HG02763 (cell line): ENCODE results near the gene CPT1C.
"Not testable (repeated sequence)": the region's sequence is repeated elsewhere in the genome, so short reads cannot be mapped to it uniquely, and the experiment has no call there.

Source experiments
- ATAC-seq: cut with Tn5 transposase; IDR thresholded peaks from one replicate; pipeline ENCODE4 v1.9.1; 2021; ENCODE audit warnings: mild to moderate bottlenecking, moderate library complexity; ENCODE audit not compliant: unreplicated experiment

Gene CPT1C

DNA sequence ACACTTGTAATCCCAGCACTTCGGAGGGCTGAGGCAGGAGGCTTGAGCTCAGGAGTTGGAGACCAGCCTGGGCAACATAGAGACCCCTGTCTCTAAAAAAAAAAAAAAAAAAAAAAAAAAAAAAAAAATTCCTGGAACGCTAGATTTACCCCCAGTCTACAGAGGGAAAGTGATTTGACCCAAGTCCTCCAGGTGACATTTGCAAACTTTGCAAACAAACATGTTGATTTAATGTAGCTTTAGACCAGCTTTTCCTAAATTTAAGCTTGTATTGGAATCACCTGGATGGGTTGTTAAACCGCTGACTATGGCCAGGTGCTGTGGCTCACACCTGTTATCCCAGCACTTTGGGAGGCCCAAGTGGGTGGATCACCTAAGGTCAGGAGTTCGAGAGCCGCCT lies 8.4 kb downstream of the CPT1C start:
- ATAC-seq, result no peak

DNA sequence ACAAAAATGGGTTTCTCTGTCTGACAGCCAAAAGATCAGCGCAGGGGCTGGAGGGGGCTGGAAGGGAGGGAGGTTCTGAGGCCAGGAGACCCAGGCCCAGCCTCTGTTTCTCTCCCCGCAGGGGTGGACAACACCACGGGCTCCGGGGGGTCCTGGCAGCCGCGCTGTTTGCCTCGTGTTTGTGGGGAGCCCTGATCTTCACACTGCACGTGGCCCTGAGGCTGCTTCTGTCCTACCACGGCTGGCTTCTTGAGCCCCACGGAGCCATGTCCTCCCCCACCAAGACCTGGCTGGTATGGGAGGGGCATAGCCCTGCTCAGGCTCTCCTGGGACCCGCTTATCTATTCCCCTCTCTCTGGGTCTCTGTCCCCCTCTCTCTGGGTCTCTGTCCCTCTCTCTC lies 9.6 kb downstream of the CPT1C start:
- no peak for ATAC-seq

GRCh38 chr19:49701271-49701786 lies 10.4 kb downstream of the CPT1C start:
- ATAC-seq, result no peak

DNA sequence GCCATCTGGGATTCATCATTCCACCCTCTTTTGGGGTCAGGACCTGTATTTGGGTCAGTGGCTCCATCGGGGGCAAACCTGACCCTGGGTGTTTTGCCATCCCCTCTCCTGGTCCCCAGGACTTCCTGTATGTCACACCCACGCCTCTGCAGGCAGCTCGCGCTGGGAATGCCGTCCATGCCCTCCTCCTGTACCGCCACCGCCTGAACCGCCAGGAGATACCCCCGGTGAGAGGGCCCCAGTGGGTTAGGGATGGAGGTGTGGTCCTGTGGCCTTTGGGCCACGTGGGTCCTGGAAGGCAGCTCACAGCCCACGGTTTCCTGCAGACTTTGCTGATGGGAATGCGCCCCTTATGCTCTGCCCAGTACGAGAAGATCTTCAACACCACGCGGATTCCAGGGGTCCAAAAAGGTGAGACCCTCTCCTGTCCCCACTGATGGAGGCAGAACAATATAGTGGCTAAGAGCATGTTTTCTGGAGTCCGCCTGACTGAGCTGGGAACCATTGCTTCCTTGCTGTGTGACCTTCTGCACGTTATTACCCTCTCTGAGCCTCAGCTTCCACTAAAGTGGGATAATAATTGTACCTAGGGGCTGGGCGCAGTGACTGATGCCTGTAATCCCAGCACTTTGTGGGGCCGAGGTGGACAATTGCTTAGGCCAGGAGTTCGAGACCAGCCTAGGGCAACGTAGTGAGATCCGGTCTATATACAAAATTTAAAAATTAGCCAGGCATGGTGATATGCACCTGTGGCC lies 14.1 kb downstream of the CPT1C start:
- ATAC-seq, result no peak

DNA sequence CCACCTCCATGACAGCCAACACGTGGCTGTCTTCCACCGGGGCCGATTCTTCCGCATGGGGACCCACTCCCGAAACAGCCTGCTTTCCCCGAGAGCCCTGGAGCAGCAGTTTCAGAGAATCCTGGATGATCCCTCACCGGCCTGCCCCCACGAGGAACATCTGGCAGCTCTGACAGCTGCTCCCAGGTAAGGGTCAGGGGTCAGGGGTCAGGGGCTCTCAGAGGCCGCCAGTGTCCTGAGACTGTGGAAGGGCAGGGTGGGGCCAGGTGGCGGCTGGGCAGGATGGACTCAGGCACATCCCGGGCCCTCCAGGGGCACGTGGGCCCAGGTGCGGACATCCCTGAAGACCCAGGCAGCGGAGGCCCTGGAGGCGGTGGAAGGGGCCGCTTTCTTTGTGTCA lies 15.0 kb downstream of the CPT1C start:
- ATAC-seq, result no peak

DNA sequence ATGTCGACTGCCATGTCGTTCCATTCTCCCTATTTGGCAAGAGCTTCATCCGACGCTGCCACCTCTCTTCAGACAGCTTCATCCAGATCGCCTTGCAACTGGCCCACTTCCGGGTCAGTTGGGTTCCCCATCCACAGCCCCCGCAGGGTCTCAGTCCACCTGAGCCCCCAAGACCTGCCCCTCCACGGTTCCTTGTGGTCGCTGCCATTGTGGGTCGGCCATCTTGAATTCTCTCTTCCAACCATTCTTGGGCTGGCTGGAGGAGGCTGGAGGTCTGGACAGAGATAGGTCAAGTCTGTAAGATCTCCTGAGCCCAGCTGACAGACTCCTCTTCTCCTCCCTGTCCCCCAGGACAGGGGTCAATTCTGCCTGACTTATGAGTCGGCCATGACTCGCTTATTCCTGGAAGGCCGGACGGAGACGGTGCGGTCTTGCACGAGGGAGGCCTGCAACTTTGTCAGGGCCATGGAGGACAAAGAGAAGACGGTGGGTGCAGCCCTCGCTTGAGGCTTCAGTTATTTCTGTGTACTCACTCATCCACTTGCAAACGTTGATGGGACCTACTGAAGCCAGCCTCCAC lies 19.5 kb downstream of the CPT1C start:
- ATAC-seq, result no peak

DNA sequence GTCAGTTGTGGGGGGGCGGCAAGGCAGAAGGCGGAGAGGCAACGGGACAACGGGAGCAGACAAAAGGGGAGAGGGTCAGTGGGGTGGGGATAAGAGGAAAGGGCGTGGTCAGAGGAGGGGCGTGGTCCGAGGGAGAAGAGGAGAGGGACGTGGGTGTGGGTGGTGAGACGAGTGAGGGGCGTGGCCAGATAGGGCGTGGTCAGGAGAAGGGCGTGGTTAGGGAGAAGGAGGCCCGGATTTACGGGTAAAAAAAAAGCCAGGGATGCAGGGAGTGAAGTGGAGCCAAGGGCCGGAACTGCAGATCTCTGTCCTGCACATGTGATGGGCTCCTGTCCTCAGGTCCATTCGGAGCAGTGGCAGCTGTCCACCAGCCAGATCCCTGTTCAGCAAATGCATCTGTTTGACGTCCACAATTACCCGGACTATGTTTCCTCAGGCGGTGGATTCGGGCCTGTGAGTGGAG lies 21.5 kb downstream of the CPT1C start:
- no peak for ATAC-seq

DNA sequence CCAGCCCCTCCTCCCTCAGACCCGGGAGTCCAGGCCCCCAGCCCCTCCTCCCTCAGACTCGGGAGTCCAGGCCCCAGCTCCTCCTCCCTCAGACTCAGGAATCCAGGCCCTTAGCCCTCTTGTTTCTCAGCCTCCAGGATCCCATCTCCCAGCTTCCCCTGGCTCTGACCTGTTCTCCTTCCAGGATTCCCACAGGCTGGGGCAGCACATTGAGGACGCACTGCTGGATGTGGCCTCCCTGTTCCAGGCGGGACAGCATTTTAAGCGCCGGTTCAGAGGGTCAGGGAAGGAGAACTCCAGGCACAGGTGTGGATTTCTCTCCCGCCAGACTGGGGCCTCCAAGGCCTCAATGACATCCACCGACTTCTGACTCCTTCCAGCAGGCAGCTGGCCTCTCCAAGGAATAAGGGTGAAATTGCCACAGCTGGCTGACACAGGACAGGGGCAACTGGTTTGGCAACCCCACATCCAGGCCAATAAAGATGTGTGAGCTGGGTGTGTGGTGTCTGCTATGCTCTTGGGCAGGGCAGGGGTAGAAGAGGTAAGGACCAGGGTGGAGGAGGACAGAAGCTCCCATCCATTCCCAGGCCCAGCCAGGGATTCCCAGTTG lies 22.4 kb downstream of the CPT1C start:
- ATAC-seq, result no peak

DNA sequence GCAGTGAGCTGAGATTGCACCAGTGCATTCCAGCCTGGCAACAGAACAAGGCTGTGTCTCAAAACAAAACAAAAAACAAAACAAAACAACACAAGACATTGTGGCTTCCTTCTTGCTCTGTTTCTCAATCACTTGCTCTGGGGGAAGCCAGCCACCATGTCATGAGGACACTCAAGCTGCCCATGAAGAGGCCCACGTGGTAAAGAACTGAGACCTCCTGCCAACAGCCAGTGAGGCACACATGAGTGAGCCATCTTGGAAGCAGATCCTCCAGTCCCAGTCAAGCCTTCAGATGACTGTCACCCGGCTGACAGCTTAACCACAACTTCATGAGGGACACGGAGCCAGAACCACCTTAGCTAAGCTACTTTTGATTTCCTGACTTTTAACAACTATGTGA lies 25.2 kb downstream of the CPT1C start:
- ATAC-seq, result no peak

GRCh38 chr19:49718511-49718910 lies 27.6 kb downstream of the CPT1C start:
- no peak for ATAC-seq

GRCh38 chr19:49718991-49719390 lies 28.1 kb downstream of the CPT1C start:
- ATAC-seq, result no peak

GRCh38 chr19:49719420-49719819 lies 28.5 kb downstream of the CPT1C start:
- not testable (repeated sequence) for ATAC-seq

GRCh38 chr19:49727217-49728030 lies 36.5 kb downstream of the CPT1C start:
- ATAC-seq, result no peak

GRCh38 chr19:49730166-49730565 lies 39.2 kb downstream of the CPT1C start:
- no peak for ATAC-seq

DNA sequence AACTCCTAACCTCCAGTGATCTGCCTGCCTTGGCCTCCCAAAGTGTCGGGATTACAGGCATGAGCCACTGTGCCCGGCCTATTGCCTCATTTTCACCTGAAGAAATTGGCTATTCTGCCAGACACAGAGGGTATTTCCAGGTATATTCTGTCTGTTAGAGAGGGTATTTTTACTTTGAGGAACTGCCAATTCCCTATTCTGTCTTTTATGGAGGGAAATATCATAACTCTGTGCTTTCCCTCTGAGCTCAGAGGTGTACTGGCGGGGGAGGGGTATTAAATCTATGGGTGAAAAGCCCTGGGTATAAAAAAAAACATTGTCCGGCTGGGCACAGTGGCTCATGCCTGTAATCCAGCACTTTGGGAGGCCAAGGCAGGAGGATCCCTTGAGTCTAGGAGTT lies 47.4 kb downstream of the CPT1C start:
- no peak for ATAC-seq

DNA sequence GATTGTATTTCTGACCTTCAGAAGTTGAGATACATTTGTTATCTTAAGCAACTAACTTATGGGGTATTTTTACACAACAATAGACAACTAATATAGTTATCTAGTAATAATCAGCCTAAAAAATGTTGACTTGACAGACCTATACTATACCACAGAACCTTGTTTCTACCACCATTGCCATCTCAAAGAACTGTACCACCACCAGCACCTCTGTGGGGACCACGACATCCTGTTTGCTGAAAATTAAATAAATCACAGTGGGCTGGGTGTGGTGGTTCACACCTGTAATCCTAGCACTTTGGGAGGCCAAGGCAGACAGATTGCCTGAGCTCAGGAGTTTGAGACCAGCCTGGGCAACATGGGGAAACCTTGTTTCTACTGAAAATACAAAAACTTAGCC lies 48.2 kb downstream of the CPT1C start:
- no peak for ATAC-seq

DNA sequence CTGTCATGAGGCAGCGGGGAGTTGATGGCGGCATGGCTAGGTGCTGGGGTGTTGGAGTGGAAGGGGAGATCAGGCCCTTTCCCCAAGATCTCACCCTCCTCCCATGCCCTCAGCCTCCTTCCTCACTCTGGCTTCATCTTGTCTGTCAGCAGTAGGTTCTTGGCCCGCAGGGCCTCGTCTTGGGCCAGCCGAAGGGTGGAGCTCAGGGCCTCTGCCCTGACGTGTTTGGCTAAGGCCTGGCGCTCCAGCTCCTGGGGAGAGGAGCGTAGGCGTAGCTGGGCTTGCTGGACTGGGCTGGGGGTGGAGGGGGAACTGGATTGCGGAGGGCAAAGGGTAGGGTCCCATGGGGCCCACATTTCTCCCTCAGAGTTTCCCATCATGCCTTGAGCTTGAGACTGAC lies 49.0 kb downstream of the CPT1C start:
- no peak for ATAC-seq

- no peak for ATAC-seq
Observed at GRCh38 chr19:49741210-49741844, 50.4 kb downstream of the CPT1C start.

DNA sequence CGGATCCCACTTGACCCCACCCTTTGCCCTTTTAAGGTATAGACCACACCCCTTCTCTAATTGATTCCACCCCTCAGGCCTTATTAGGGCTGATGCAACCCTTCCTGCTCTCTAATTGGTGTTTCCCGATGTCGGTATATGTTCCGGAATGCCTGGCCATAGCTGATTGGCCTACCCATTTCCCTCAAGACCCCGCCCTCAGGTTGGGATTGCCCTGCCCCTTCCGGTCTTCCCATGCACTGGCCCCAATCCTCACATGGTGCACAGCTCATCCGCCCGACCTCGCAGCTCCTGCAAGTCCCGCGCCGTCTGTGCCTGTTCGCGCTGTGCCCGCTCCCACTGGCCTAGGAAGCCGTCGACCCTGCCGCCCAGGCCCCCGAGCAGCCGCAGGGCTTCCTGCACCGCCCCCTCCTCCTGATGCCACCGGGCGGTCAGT lies 54.0 kb downstream of the CPT1C start:
- ATAC-seq, result no peak

GRCh38 chr19:49746206-49746958 lies 55.5 kb downstream of the CPT1C start:
- no peak for ATAC-seq
